ENCODE measurements around the gene SMARCD3. TPM values are rescaled to one million over a fixed set of nuclear protein-coding genes. Genes with fewer than 3 reads are reported as not detected.
A peak's percentile ranks its signal among the peaks of the same experiment; 100 is the strongest.

Gene SMARCD3
- total RNA-seq, 4 donors from 2014 or later = 25.3 to 43.4 (median 40.6) TPM

GRCh38 chr7:151277631-151278030, 29.1 kb upstream of the SMARCD3 start:
- H3K27me3 ChIP-seq = no peaks in the 10 kb centered on the region
- no peaks in the 10 kb centered on the region for H3K9me3 ChIP-seq
- H3K36me3 ChIP-seq = no peaks in the 10 kb centered on the region
- intact Hi-C loops (cut with DNase I) = no loop called here
- WGBS = 74% methylated on average over 6 of the region's 8 CpGs
- TF ChIP-seq EP300 (IDR thresholded peaks at IDR 0.05) (no peak), POLR2A (IDR thresholded peaks at IDR 0.05; ENCODE audit: low read depth) (no peak), CTCF (IDR thresholded peaks at IDR 0.05) (no peak), POLR2AphosphoS5 (IDR thresholded peaks at IDR 0.05) (no peak)
- H3K4me1 ChIP-seq = peaks cover 5 to 36% (median 22%) of the 10 kb centered on the region in 4 donors
- H3K27ac ChIP-seq (replicated peaks in 1 of 4) = no peak overlapping the region
- peak overlapping the region; percentile 49 to 71 (median 54) for H3K4me3 ChIP-seq
- no peak for DNase-seq (ENCODE audit: extremely low spot score)

- intact Hi-C loops (cut with DNase I) = no loop called here
- no peak for DNase-seq (ENCODE audit: extremely low spot score)
- no peaks in the 10 kb centered on the region for H3K27me3 ChIP-seq
- no peaks in the 10 kb centered on the region for H3K9me3 ChIP-seq
- WGBS = 7% methylated on average over 17 of the region's 63 CpGs
- TF ChIP-seq POLR2AphosphoS5 (IDR thresholded peaks at IDR 0.05) = peak; percentile 9 to 13
- TF ChIP-seq CTCF (IDR thresholded peaks at IDR 0.05) = no peak
- no peak for TF ChIP-seq POLR2A (IDR thresholded peaks at IDR 0.05; ENCODE audit: low read depth)
- no peak for TF ChIP-seq EP300 (IDR thresholded peaks at IDR 0.05)
- peak overlapping the region; percentile 29 to 52 (median 39) for H3K27ac ChIP-seq (replicated peaks in 1 of 4)
- no peaks in the 10 kb centered on the region for H3K36me3 ChIP-seq
- H3K4me1 ChIP-seq = peaks cover 5 to 44% (median 26%) of the 10 kb centered on the region in 4 donors
- peak overlapping the region; percentile 49 to 71 (median 54) for H3K4me3 ChIP-seq
Measured at GRCh38 chr7:151276666-151277590, 28.4 kb upstream of the SMARCD3 start.

- DNase-seq (ENCODE audit: extremely low spot score) = no peak
- TF ChIP-seq POLR2AphosphoS5 (IDR thresholded peaks at IDR 0.05) (no peak), CTCF (IDR thresholded peaks at IDR 0.05) (no peak), EP300 (IDR thresholded peaks at IDR 0.05) (no peak), POLR2A (IDR thresholded peaks at IDR 0.05; ENCODE audit: low read depth) (no peak)
- intact Hi-C loops (cut with DNase I) = no loop called here
- WGBS = 31% methylated on average over 10 of the region's 10 CpGs
- H3K36me3 ChIP-seq = no peaks in the 10 kb centered on the region
- H3K27me3 ChIP-seq = no peaks in the 10 kb centered on the region
- peaks cover 5 to 48% (median 30%) of the 10 kb centered on the region in 4 donors for H3K4me1 ChIP-seq
- H3K4me3 ChIP-seq = peak overlapping the region; percentile 49 to 71 (median 54)
- no peaks in the 10 kb centered on the region for H3K9me3 ChIP-seq
- peak overlapping the region in 2 of 4 donors; percentile 33 to 45 for H3K27ac ChIP-seq (replicated peaks in 1 of 4)
Measured at GRCh38 chr7:151275813-151276577, 27.5 kb upstream of the SMARCD3 start.

- H3K4me1 ChIP-seq = peaks cover 5 to 48% (median 30%) of the 10 kb centered on the region in 4 donors
- TF ChIP-seq CTCF (IDR thresholded peaks at IDR 0.05) (no peak), POLR2AphosphoS5 (IDR thresholded peaks at IDR 0.05) (no peak), POLR2A (IDR thresholded peaks at IDR 0.05; ENCODE audit: low read depth) (no peak), EP300 (IDR thresholded peaks at IDR 0.05) (no peak)
- H3K27me3 ChIP-seq = no peaks in the 10 kb centered on the region
- intact Hi-C loops (cut with DNase I) = no loop called here
- no peak overlapping the region for H3K27ac ChIP-seq (replicated peaks in 1 of 4)
- no peak overlapping the region for H3K4me3 ChIP-seq
- no peaks in the 10 kb centered on the region for H3K9me3 ChIP-seq
- no peaks in the 10 kb centered on the region for H3K36me3 ChIP-seq
- DNase-seq (ENCODE audit: extremely low spot score) = no peak
- 84% methylated on average over 17 of the region's 17 CpGs for WGBS
Measured at GRCh38 chr7:151274936-151275812, 26.7 kb upstream of the SMARCD3 start.

Measured in esophagus muscularis mucosa (tissue), 4 donors.